ENCODE data around the gene MRPL39.

Gene MRPL39

GRCh38 chr21:25607151-25608043 lies at the start of gene MRPL39:
Gene MRPL39 (minus strand): TSS chr21:25607481. CDS start chr21:25607475, 6 bp downstream.
- TF ChIP-seq, protein P1, sequence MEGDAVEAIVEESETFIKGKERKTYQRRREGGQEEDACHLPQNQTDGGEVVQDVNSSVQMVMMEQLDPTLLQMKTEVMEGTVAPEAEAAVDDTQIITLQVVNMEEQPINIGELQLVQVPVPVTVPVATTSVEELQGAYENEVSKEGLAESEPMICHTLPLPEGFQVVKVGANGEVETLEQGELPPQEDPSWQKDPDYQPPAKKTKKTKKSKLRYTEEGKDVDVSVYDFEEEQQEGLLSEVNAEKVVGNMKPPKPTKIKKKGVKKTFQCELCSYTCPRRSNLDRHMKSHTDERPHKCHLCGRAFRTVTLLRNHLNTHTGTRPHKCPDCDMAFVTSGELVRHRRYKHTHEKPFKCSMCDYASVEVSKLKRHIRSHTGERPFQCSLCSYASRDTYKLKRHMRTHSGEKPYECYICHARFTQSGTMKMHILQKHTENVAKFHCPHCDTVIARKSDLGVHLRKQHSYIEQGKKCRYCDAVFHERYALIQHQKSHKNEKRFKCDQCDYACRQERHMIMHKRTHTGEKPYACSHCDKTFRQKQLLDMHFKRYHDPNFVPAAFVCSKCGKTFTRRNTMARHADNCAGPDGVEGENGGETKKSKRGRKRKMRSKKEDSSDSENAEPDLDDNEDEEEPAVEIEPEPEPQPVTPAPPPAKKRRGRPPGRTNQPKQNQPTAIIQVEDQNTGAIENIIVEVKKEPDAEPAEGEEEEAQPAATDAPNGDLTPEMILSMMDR (IDR thresholded peaks at IDR 0.05; ENCODE audit: control insufficient read depth, insufficient read depth, low read depth, low read length, missing control alignments), result peak; percentile 75
- H3K4me3 ChIP-seq (ENCODE audit: control insufficient read depth, low read depth, low read length), result peak within 1 kb of the TSS; percentile 67
- peak; percentile 60 for DNase-seq (ENCODE audit: low read depth)

DNA sequence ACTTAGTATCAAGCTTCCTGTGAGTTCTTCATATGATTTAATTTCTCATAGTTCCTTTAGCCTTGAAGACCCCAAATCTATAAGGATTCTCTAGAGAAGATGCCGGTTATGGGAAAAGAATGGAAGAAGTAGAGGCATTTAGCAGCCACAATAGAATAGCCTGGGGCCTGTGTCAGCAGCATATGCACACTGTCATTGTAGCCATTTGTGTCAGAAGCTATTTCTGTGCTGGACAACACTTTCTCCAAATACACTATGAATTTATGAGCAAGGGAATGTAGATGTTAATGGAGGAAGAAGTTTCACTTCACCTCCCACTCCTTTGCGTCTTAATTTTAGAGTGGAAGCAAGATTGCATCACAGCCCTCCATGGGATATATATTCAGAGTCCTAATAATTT lies 49.1 kb upstream of the MRPL39 start:
- TF ChIP-seq, protein P1 (IDR thresholded peaks at IDR 0.05; ENCODE audit: control insufficient read depth, insufficient read depth, low read depth, low read length, missing control alignments), result no peak
- H3K4me3 ChIP-seq (ENCODE audit: control insufficient read depth, low read depth, low read length), result no peak overlapping the region
- DNase-seq (ENCODE audit: low read depth), result no peak

- TF ChIP-seq, protein P1 (IDR thresholded peaks at IDR 0.05; ENCODE audit: control insufficient read depth, insufficient read depth, low read depth, low read length, missing control alignments), result no peak
- no peak for DNase-seq (ENCODE audit: low read depth)
- no peak overlapping the region for H3K4me3 ChIP-seq (ENCODE audit: control insufficient read depth, low read depth, low read length)
Measured at GRCh38 chr21:25649146-25649545, 41.9 kb upstream of the MRPL39 start.

- H3K4me3 ChIP-seq (ENCODE audit: control insufficient read depth, low read depth, low read length), result no peak overlapping the region
- TF ChIP-seq, protein P1 (IDR thresholded peaks at IDR 0.05; ENCODE audit: control insufficient read depth, insufficient read depth, low read depth, low read length, missing control alignments), result no peak
- DNase-seq (ENCODE audit: low read depth), result no peak
Measured at GRCh38 chr21:25647647-25648046, 40.4 kb upstream of the MRPL39 start.

DNA sequence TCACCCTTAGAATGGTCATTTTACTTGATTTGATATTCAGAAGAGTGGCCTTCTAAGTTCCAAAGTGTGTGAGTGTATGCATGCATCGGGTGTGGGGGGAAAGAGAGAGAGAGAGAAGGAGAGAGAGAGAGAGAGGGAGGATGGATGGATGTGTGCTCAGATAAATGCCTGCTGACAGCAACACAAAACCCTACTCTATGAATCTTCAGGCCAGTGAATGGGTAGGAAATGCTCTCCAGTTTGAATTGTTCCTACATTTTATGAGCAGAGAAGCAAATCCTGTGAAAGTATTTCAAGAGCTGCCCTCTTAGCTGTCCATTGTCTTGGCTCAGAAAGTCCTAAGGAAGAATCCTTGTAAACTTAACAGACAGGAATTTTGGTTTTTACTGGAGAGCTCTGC lies 39.2 kb upstream of the MRPL39 start:
- no peak overlapping the region for H3K4me3 ChIP-seq (ENCODE audit: control insufficient read depth, low read depth, low read length)

GRCh38 chr21:25643486-25643885 lies 36.2 kb upstream of the MRPL39 start:
- DNase-seq (ENCODE audit: low read depth), result no peak
- H3K4me3 ChIP-seq (ENCODE audit: control insufficient read depth, low read depth, low read length), result no peak overlapping the region
- TF ChIP-seq, protein P1 (IDR thresholded peaks at IDR 0.05; ENCODE audit: control insufficient read depth, insufficient read depth, low read depth, low read length, missing control alignments), result no peak

More for the DNA sequence above, 39.2 kb upstream of the MRPL39 start:
- no peak for DNase-seq (ENCODE audit: low read depth)
- TF ChIP-seq, protein P1 (IDR thresholded peaks at IDR 0.05; ENCODE audit: control insufficient read depth, insufficient read depth, low read depth, low read length, missing control alignments), result no peak
